Left ventricle myocardium superior (tissue), 1 donor: ENCODE results near the gene STX3. TPM values are rescaled to one million over a fixed set of nuclear protein-coding genes. Genes with fewer than 3 reads are reported as not detected.

ENCODE experiments used
- total RNA-seq: library from RNA; stranded (reverse); fragmentation: NEBNext Ultra II Directional; extraction: Animal tissue kit (Norgen Biotek cat#: 25700); gene quantifications from one replicate; pipeline ENCODE4 v1.2.1, GENCODE V29; 2021
- donor health status: DM: no; HTN: yes; CAD: no; lungs with severe emphysema.

STX3 gene
- total RNA-seq, 1 donor from 2014 or later = 8.0 TPM

Other genes with a start within 250 kb of the STX3 start
- gene OR4D9, start 243.8 kb upstream of the STX3 start, total RNA-seq = not detected
- gene OSBP, start 139.6 kb upstream of the STX3 start, total RNA-seq = 40.9 TPM
- gene PATL1, start 86.3 kb upstream of the STX3 start, total RNA-seq = 24.5 TPM
- gene OR10V1, start 41.5 kb upstream of the STX3 start, total RNA-seq = not detected
- 103 TPM for gene MRPL16, start 55.4 kb downstream of the STX3 start, total RNA-seq
- gene CBLIF, start 90.1 kb downstream of the STX3 start, total RNA-seq = not detected
- gene TCN1, start 111.1 kb downstream of the STX3 start, total RNA-seq = not detected
- gene OOSP3, start 123.4 kb downstream of the STX3 start, total RNA-seq = not detected
- gene OOSP1, start 183.1 kb downstream of the STX3 start, total RNA-seq = not detected
- gene OOSP4A, start 208.7 kb downstream of the STX3 start, total RNA-seq = not detected